OCI-LY3 (cell line): Measurements from ENCODE around the gene MAT1A.
"Not testable (repeated sequence)": the region's sequence is repeated elsewhere in the genome, so short reads cannot be mapped to it uniquely, and the experiment has no call there.

Experiments
- EZH2phosphoT487 ChIP-seq: fragments of 200-600 bp; shearing (Covaris generic); IDR thresholded peaks from 2 replicates; pipeline ENCODE4 v1.6.1; 2018; ENCODE audit warnings: antibody characterized with exemption, mixed run types, low read depth
- TF ChIP-seq, protein P1 (sequence below): fragments of 200-600, 300-600 bp; sonication (generic); IDR thresholded peaks from 2 replicates; pipeline ENCODE4 v1.5.1; 2014; ENCODE audit warnings: antibody characterized with exemption, low read length, low read depth

DNA sequence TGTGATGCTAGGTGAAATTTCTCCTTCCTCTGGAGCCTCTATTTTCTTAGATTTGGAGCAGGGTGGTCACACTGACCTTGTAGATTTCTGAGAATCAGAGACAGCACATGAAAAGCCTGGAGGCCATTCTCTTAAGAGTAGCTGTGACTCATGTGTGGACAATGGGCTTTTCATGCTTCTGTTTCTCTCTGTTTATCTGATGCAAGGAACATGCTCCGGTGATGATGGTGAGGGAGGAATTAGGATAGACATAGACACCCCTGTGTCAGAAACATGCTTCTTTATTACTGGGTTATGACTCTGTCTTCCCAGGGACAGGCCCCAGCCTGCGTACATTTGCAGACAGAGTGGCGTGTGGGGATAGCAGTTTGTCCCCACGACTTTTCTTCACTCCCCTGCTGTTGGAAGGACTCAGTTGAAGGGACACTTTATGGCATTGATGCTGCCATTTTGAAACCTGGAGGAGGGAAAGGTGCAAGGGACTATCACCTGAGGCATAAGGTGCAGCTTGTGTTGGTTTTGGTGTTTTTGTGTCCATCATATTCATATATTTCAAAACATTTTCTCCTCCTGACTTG, 37.7 kb downstream of the MAT1A start:
- TF ChIP-seq, protein P1, sequence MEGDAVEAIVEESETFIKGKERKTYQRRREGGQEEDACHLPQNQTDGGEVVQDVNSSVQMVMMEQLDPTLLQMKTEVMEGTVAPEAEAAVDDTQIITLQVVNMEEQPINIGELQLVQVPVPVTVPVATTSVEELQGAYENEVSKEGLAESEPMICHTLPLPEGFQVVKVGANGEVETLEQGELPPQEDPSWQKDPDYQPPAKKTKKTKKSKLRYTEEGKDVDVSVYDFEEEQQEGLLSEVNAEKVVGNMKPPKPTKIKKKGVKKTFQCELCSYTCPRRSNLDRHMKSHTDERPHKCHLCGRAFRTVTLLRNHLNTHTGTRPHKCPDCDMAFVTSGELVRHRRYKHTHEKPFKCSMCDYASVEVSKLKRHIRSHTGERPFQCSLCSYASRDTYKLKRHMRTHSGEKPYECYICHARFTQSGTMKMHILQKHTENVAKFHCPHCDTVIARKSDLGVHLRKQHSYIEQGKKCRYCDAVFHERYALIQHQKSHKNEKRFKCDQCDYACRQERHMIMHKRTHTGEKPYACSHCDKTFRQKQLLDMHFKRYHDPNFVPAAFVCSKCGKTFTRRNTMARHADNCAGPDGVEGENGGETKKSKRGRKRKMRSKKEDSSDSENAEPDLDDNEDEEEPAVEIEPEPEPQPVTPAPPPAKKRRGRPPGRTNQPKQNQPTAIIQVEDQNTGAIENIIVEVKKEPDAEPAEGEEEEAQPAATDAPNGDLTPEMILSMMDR: not testable (repeated sequence)
- not testable (repeated sequence) for TF ChIP-seq EZH2phosphoT487
